ENCODE data around the gene KDF1.

The KDF1 gene

DNA sequence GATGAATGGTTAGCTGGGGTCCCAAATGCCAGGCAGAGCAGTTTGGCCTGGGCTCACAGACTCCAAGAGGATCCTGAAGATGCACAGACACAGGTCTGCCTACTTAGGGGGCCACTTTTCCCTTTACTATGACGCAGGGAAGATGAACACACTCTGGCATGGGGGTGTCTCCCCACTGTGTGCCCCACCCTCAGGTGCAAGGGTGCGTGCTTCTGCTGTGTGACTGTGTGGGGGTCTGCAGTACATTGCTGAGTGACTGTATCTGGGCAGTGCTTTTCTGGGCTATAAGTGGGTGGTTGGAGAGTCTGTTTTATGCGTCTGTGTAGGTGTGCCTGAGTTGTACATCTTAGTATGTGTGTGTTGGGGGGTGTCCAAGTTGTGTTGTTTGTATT, 50.3 kb downstream of the KDF1 start:
- TF ChIP-seq GATA1 (IDR thresholded peaks at IDR 0.05; ENCODE audit: low read depth, low read length) = no peak
- TF ChIP-seq POLR2A (IDR thresholded peaks at IDR 0.05; ENCODE audit: low read length) = no peak
- DNase-seq = no peak

GRCh38 chr1:26907071-26907917, 53.0 kb downstream of the KDF1 start:
- TF ChIP-seq GATA1 (IDR thresholded peaks at IDR 0.05; ENCODE audit: low read depth, low read length) = no peak
- no peak for DNase-seq

DNA sequence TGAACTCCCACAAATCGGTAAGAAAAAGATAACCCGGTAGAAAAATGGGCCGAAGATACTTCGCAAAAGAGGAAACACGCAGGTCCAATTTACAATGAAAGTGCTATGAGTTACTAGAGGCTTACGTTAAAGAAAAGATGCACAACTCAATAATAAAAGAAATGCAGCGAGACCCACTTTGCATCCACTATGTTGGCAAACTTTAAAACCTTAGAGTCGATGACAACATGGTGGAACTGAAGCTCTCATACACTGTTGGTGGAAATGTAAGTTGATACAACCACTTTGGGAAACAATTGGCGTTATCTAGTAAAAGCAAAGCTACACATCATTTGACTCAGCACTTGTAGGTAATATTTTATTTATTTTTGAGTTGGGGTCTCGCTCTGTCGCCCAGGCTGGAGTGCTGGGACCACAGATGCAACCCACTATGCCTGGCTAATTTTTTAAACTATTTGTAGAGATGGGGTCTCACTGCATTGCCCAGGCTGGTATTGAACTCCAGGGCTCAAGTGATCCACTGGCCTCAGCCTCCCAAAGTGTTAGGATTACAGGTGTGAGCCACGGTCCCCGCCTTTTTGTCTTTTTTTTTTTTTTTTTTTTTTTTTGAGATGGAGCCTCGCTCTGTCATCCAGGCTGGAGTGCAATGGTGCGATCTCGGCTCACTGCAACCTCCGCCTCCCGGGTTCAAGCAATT, 59.3 kb downstream of the KDF1 start:
- no peak for TF ChIP-seq GATA1 (IDR thresholded peaks at IDR 0.05; ENCODE audit: low read depth, low read length)
- no peak for TF ChIP-seq POLR2A (IDR thresholded peaks at IDR 0.05; ENCODE audit: low read length)
- DNase-seq = no peak

GRCh38 chr1:26900001-26900814, 60.1 kb downstream of the KDF1 start, which contains the start of gene GPATCH3:
GPATCH3 (minus strand) TSS chr1:26900467; CDS start chr1:26900442, 25 bp downstream.
- TF ChIP-seq GATA1 (IDR thresholded peaks at IDR 0.05; ENCODE audit: low read depth, low read length) (no peak), POLR2A (IDR thresholded peaks at IDR 0.05; ENCODE audit: low read length) (peak; percentile 93)
- DNase-seq = peak; percentile 92 to 96
